C4-2B (cell line): ENCODE measurements around the gene SCGN.
A peak's percentile ranks its signal among the peaks of the same experiment; 100 is the strongest.

Experiments
- H3K27ac ChIP-seq: fragments of 450-650 bp; 2 replicates; pipeline ENCODE4 v1.5.1; 2017
- CTCF ChIP-seq: fragments of 450-650 bp; conservative IDR thresholded peaks from 2 replicates; pipeline ENCODE4 v1.5.1; 2017; ENCODE audit warnings: mild to moderate bottlenecking
- ZFX ChIP-seq: fragments of 450-650 bp; IDR thresholded peaks from 2 replicates; pipeline ENCODE4 v1.6.1; 2017

SCGN gene

GRCh38 chr6:25649611-25650010, 2.4 kb upstream of the SCGN start:
- TF ChIP-seq CTCF, result no peak
- TF ChIP-seq ZFX, result no peak
- H3K27ac ChIP-seq, result no peak overlapping the region

GRCh38 chr6:25655723-25656122, 3.7 kb downstream of the SCGN start:
- peak overlapping the region; percentile 14; the same call in 1 of the 2 replicates for H3K27ac ChIP-seq
- no peak for TF ChIP-seq ZFX
- TF ChIP-seq CTCF, result no peak

GRCh38 chr6:25659633-25660368, 7.8 kb downstream of the SCGN start:
- TF ChIP-seq CTCF, result no peak
- TF ChIP-seq ZFX, result no peak
- H3K27ac ChIP-seq, result peak overlapping the region; percentile 5; the same call in 1 of the 2 replicates

GRCh38 chr6:25660512-25660911, 8.5 kb downstream of the SCGN start:
- TF ChIP-seq CTCF, result no peak
- no peak for TF ChIP-seq ZFX
- H3K27ac ChIP-seq, result peak overlapping the region; percentile 5; the same call in 1 of the 2 replicates

- no peak overlapping the region for H3K27ac ChIP-seq
- no peak for TF ChIP-seq CTCF
- no peak for TF ChIP-seq ZFX
Observed at GRCh38 chr6:25661129-25661779, 9.2 kb downstream of the SCGN start.

- no peak overlapping the region for H3K27ac ChIP-seq
- no peak for TF ChIP-seq CTCF
- no peak for TF ChIP-seq ZFX
Observed at GRCh38 chr6:25665455-25665854, 13.4 kb downstream of the SCGN start.

- H3K27ac ChIP-seq, result no peak overlapping the region
- TF ChIP-seq CTCF, result no peak
- TF ChIP-seq ZFX, result no peak
Observed at GRCh38 chr6:25669413-25669812, 17.4 kb downstream of the SCGN start.
